Left forelimb (tissue), 1 donor: ENCODE results near the gene CPNE6.
"Not testable (repeated sequence)": the region's sequence is repeated elsewhere in the genome, so short reads cannot be mapped to it uniquely, and the experiment has no call there.

Experiments
- DNase-seq: peaks from one replicate; pipeline ENCODE4 v3.0.0-alpha.2; 2018; ENCODE audit warnings: low spot score

CPNE6 gene

GRCh38 chr14:24071144-24071697 is at the start of gene CPNE6:
CPNE6 (plus strand) TSS chr14:24071562; CDS start chr14:24072937, 1,375 bp downstream.
- DNase-seq = no peak

GRCh38 chr14:24024939-24025418 is 46.4 kb upstream of the CPNE6 start:
- not testable (repeated sequence) for DNase-seq

- DNase-seq = not testable (repeated sequence)
Measured at GRCh38 chr14:24029687-24030086, 41.7 kb upstream of the CPNE6 start.

- DNase-seq = not testable (repeated sequence)
Measured at GRCh38 chr14:24031331-24031730, 40.0 kb upstream of the CPNE6 start.

- DNase-seq = no peak
Measured at GRCh38 chr14:24032727-24033418, 38.5 kb upstream of the CPNE6 start.

- not testable (repeated sequence) for DNase-seq
Measured at GRCh38 chr14:24035769-24036168, 35.6 kb upstream of the CPNE6 start.

GRCh38 chr14:24036169-24036962 is 35.0 kb upstream of the CPNE6 start:
- DNase-seq = peak; percentile 87

- DNase-seq = not testable (repeated sequence)
Measured at GRCh38 chr14:24036963-24037657, 34.3 kb upstream of the CPNE6 start.

- DNase-seq = no peak
Measured at GRCh38 chr14:24037658-24038037, 33.7 kb upstream of the CPNE6 start.

GRCh38 chr14:24038686-24039085 is 32.7 kb upstream of the CPNE6 start:
- DNase-seq = no peak

- no peak for DNase-seq
Measured at GRCh38 chr14:24040692-24041091, 30.7 kb upstream of the CPNE6 start.

- no peak for DNase-seq
Measured at GRCh38 chr14:24042746-24043145, 28.6 kb upstream of the CPNE6 start.

GRCh38 chr14:24049002-24049401 is 22.4 kb upstream of the CPNE6 start:
- DNase-seq = not testable (repeated sequence)

GRCh38 chr14:24050753-24051152 is 20.6 kb upstream of the CPNE6 start:
- DNase-seq = peak; percentile 28

GRCh38 chr14:24051176-24051788 is 20.1 kb upstream of the CPNE6 start:
- no peak for DNase-seq

- DNase-seq = peak; percentile 73
Measured at GRCh38 chr14:24051789-24052655, 19.3 kb upstream of the CPNE6 start, which contains the start of gene CARMIL3. CARMIL3 (plus strand) TSS chr14:24052009; CDS start chr14:24052154, 145 bp downstream.

- no peak for DNase-seq
Measured at GRCh38 chr14:24052656-24053547, 18.5 kb upstream of the CPNE6 start.

GRCh38 chr14:24053548-24054323 is 17.6 kb upstream of the CPNE6 start:
- no peak for DNase-seq

- DNase-seq = no peak
Measured at GRCh38 chr14:24054324-24054641, 17.1 kb upstream of the CPNE6 start.
